ENCODE results near the gene ARAP2. TPM values are rescaled to one million over a fixed set of nuclear protein-coding genes. Genes with fewer than 3 reads are reported as not detected.

Gene ARAP2
- total RNA-seq, 1 experiment from 2014 or later = 0.32 TPM

DNA sequence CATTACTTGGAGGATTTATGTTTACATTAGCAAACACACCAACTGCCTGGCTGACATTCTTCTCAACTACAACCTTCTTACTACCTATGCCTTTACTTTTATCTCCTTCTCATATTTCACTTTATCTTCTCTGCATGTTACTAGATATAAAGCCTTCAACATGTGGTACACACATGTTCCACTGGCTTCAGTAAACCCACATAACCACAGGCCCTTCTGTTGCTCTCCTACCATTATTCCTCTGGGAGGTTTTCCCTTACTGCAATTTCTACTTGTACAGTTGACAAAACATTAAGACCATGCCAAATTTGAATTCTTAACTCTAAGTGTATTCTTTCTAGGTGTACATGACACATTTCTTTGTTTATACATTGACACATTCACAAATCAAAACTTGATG lies 133.1 kb downstream of the ARAP2 start:
- no peak for DNase-seq (ENCODE audit: low read depth)

DNA sequence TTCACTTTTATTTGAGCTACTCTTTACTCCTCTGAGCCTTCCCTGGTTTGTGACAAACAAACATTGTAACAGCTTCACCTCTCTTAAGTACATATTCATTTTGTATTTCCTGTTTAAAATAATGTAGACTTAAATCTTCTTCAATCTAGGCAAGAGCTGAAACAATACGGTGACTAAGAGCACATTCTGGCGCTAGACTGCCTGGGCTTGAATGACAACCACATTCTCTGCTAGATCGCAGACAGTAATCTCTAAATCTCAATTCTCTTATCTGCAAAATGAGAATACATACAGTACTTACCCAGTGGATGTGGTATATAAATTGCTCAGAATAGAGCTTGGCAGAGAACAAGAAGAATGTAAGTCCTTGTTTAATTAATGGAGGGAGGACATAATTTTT lies 144.8 kb downstream of the ARAP2 start:
- DNase-seq (ENCODE audit: low read depth) = peak; percentile 1

DNA sequence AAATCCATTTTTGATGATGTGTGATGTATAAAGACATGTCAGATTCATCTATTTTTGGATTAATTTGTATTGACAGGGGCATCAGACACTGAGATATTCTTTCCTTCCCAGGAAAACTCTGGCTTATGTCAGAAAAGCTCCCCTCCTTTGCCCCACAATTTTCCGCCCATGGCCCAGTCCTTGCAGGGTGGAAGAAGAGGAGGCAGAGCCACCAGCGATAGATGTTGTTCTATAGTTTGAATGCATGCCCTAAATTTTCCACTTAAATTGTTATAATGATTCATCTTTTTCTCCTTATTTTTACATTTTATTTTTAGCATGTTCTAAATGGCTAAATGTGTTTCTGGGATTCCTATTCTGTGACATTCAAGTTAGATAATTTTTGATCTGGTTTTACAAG lies 149.3 kb downstream of the ARAP2 start:
- no peak for DNase-seq (ENCODE audit: low read depth)

DNA sequence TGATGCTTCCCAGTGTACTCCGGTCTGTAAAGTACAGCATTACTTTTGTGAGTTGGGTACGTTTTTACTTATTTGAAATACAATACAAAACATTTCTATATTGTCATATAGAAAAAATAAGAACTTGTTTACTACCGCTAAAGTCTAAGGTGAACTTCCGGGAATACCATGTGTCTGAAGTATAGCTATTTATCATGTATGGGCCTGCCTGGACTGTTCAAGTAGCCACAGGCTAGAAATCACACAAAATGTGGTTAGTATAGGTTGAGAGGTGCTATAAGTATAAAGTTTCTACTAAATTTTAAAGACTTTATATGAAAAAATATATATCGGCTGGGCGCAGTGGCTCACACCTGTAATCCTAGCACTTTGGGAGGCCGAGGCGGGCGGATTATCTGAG lies 152.3 kb downstream of the ARAP2 start:
- DNase-seq (ENCODE audit: low read depth) = no peak

DNA sequence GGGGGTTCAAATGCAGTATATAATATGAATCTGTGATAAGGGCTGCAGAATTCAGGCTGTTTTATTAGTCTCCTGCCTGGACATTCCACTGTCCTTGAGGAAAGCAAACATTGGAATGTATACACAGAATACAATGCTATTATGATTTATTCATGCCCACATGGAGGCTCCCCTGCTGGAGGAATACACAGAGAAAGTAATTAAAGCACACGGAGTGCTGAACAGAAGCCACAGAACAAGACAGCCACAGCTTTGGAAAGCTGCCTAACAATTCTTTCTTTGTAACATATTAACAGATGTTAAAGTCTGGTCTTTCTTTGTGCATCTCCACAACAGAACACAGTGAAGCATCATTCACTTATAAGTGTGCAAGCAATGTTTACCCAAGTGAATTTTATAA lies 155.8 kb downstream of the ARAP2 start:
- no peak for DNase-seq (ENCODE audit: low read depth)

DNA sequence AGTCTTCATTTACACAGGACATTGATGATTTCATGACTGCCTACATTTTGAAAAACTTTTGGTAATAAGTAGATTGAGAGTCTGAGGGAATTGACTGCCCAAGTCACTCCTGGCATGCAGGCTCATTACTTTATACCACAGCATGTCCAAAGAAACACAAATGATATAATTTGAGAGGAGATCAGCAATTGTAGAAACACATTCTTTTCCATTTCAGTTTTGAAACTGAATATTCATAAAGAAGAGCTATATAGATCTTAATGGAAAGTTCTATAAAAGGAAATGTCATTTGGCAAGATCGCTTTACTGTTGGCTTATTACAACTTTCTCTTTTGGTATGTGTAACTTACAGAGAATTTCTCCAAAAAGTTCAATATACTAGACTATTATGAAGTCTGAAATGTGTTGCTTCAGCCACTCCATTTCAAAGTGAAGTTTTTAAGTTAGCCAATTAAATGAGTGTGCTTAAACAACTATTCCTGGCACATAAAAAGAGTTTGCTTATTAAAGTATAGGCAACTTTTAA lies 158.0 kb downstream of the ARAP2 start:
- DNase-seq (ENCODE audit: low read depth) = no peak

DNA sequence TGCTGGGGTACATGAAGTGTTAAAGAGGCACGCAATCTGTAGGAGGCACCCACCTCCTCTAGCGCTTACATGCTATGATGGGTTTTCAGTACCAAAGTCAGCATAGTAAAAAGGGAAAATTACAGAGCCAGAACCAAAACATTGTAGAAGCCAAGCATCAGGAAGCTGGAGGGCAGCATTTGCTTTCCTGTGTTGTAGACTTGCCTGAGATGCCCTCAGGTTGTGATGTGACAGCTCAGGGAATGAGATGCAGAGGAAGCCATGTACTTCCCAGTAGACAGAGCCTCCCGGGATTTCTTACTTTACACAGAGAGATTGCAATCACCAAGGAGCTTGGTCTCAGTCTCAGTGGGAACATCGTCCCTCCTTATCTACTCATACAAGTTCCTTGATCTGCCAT lies 161.5 kb downstream of the ARAP2 start:
- DNase-seq (ENCODE audit: low read depth) = no peak

DNA sequence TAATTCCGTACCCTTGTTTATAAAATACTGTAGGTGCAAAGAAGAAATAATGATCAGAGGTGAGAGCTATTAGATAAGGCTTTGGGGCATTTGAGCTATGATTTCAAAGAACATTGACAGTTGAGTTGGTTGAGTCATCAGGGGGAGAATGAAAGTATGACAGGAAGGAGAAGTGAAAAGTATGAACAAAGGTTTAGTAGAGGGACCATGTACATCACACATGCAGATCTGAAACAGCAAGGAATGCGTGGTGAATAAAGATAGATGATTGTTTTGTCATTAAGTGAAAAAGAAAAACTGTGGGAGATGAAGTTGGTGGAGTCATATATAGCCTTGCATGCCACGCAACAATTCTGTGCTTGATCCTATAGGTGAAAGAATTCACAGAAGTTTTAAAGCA lies 163.1 kb downstream of the ARAP2 start:
- DNase-seq (ENCODE audit: low read depth) = no peak

DNA sequence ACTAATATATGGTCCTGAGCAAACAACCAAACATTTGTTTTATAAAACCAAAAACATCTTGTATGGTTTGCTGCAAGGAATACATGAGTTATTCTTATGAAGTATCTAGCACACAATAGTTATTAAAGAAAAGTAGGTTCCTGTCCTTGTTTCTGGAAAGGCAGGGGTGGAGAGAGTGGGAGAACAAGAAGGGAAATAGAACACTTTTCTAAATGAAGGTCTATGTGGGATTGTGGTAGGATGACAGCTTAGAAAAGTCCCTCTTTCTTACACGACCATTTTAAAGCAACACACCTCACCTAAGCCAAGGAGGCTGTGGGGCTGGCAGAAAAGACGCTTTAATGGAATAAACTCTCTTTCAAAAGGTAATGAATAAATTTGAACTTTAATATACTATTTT lies 164.6 kb downstream of the ARAP2 start:
- DNase-seq (ENCODE audit: low read depth) = no peak

DNA sequence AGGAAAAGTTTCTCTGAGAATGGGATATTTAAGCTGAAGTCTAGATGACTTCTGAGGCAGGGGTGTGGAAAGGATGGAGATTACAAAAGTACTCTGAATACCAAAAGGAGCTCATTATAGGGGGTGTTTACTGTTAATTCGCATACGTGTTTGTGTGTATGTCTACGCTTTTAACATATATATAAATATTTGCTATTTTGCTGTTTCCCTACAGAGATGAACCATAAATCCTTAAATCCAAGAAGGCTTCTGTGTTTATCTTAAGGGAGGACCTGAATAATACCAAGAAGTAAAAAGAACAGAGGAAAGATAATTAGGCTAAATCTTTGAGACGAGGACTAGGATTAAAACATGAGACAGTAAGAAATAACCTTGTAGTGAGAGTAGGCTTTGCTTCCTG lies 166.0 kb downstream of the ARAP2 start:
- no peak for DNase-seq (ENCODE audit: low read depth)

DNA sequence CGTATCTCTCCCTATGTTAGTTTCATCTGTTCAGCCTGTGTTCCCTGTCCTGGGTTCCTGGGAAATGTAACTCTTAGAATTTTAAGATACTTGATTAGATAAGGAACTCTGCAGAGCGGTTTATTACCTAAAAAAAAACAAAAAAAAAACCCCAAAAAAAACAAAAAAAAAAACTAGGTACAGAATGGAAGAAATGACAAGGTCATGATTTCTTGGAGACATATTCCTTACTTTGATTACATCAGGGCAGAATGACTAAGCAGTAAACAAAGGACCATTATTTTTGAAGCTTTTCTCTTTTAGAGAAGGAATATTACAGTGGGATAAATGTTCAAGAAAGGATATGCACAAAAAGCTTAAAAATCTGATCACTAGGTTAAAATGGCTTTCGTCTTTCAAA lies 171.8 kb downstream of the ARAP2 start:
- DNase-seq (ENCODE audit: low read depth) = no peak

DNA sequence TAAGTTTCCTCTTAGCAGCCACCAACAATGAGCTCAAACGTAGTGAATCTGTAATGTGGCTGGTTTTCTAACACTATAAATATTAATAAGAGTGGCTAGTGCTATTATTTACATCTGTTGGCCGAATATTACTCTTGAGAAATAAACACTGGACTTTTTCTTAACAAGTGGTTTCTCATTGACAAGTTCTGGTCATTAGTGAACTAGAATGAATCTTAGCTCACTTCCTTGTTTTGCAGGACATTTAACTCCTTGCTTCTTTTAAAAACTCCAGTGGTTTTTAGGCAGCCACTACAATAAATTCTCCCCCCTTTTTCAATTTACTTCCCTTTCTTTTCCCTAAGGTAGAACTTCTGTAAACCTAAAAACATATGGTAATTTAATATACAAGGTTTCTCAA lies 177.2 kb downstream of the ARAP2 start:
- no peak for DNase-seq (ENCODE audit: low read depth)

DNA sequence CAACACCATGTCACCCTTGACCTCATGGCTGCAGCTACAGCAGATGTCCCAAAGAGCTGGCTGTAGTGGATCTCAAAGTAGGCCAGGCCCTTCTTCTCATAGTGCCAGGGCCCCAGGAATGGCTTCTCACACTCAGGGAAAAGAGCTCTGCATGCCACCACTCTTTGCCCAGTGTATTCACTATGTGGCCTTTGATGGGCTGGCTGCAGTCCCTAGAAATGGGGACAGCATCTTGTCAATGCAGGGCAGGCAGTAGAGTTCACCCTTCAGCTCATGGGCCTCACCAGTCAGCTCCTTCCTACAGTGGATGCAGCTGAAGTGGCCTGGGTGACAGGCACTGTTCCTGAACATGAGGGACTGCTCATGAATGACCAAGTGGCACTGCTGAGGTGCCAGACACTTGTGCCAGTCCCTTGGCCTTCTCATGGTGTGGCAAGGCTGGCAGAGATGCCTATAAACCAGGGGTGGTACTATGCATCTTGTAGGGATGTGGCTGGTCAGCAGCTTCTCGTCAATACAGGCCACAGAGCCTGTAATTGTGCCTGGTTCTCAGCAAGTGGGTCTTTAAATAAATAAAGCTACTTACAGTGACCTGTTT lies 178.9 kb downstream of the ARAP2 start:
- no peak for DNase-seq (ENCODE audit: low read depth)

DNA sequence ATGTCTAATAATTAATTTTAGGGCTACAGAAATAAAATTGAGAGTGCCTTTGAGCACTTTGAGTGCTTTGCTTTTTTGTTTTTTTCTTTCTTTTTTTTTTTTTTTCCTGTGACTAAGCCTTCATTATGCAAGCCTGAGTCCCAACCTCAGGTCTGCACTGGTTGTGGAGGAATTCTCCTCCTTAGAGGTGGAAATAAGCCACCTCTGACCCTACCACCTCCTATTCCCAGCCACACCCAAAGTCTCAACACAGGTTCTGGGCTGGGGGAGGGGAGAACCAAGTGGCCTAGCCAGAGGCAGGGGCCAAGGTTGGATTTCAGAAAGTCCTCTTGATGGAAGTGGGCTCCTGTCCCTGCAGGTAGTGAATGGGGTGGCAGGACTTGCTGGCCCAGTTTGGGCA lies 180.2 kb downstream of the ARAP2 start:
- no peak for DNase-seq (ENCODE audit: low read depth)

DNA sequence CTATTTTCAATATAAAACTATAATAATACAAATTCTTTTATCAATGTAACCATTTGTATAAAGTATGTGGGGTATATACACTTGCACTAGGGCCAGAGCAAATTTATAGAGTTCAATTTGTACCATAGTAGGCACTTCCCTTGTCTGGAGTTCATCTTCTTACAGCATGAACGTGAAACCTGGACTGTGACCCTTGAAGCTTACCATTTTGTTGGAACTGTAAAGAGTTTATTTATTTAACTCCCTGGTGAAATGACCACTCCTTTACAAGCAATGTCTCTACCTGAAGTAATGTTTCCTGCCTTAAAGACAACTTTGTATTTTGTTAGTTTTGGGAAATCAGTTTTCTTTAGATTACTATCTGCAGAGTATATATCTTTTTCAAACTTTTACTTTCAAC lies 188.2 kb downstream of the ARAP2 start:
- no peak for DNase-seq (ENCODE audit: low read depth)

DNA sequence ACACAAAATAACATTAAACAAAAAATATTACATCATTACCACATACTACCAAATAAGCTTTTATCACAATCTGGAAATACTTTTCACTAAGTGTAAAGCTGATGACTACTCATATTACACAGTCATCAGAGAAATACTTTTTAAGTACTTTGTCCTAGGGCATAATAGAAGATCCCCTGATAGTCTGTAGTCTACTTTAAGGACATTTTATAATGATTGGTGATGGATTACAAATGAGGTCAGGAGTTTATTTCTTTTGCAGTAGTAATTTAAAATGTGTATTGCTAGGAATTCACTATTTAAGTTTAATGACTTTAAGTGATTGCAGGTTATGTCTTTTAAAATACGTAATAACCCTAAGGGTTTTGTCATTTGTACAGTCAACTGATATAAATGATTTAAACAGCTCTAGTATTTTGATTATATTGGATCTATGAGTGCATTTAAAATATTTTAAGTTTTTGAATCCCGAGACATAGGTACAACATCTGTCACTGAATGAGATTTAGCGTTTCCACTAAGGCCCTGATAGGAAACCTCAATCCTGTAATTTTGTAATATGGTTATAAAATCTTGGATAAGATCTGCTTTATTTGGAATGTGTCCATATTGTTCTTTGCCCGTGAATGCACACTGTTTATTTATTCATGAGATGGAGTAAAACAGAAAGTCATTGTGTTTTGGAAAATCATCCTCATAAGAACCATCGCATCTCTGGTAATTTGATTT lies 189.5 kb downstream of the ARAP2 start:
- peak; percentile 40 for DNase-seq (ENCODE audit: low read depth)

DNA sequence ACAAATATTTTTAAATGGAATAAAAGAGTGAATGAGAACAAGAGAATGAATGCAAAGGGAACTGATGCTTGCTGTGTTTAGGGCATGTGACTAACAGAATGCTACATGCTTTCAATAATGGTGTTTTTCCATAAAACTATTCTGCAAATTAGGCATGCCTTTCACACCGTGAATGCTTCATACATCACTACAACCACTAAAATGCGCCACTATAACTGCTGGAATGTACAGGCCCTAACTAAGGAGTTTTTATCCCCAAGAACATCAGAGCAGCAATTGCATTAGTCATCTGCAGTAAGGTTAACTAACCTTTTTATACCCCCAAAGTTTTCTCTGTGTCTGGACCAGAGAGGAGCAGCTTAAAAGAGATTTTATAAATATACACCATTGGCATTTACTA lies 190.4 kb downstream of the ARAP2 start:
- DNase-seq (ENCODE audit: low read depth) = peak; percentile 33

DNA sequence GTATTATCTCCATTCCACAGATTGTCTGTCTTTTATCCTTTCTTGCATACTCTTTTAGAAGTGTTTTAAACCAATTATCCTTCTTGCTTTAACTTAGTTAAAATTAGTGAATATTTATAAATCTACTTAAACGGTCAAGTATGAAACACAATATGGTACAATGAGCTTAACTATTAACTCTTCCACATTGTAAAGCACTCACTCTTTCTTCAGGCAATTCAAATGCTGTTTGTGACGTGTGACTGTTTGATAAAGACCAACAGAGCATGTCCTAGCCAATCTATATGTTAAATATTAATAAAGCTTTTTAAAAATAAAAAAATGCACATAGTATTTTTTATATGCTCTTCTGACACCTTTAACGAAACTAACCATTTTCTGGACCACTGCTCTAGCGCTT lies 192.7 kb downstream of the ARAP2 start:
- DNase-seq (ENCODE audit: low read depth) = no peak

DNA sequence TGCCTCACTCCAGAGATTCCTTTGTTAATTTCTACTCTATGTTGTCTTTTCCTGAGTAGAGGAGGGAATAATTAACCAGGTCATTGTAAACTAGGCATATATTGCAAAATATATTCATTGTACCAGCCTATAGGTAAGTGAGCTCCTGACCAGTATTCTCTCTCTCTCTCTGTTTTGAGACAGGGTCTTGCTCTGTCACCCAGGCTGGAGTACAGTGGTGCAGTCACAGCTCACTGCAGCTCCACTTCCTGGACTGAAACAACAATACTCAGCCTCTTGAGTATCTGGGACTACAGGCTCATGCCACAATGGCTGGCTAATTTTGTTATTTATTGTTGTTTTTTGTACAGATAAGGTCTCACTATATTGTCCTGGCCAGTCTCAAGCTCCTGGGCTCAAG lies 198.3 kb downstream of the ARAP2 start:
- no peak for DNase-seq (ENCODE audit: low read depth)

DNA sequence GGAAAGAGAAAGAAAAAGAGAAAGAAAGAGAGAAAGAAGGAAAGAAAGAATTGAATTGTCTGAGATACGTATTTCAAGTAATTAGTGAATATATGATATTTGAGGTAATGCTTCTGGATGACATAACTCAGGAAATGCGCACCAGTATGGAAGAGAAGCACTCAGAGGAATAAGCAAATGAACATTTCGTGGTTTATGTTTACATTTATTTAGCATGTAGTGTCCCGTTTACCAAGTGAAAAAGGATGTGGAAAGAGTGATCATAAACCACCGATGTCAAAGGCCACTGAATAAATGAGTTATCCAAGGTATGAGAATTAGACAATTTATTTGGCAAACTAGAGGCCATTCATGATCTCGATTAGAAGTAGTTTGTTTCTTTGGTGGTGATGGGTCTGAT lies 200.4 kb downstream of the ARAP2 start:
- DNase-seq (ENCODE audit: low read depth) = peak; percentile 46

DNA sequence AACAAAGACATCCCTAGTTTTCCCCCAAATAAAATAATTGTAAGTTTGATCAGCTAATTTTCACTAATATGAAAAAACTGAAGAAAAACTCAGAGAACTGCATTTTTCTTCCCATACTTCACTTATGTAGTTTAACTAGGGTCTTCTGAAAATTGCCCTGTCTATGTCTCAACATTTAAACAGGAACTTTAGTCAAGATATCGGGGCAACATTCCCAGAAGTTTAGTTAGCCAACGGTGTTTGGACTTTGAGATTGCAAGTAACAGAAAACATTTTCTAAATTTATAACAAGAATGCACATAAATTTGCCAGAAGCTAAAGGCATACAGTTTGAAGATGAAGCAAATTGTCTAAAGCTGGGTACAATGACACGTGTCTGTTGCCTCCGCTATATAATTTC lies 201.1 kb downstream of the ARAP2 start:
- no peak for DNase-seq (ENCODE audit: low read depth)

DNA sequence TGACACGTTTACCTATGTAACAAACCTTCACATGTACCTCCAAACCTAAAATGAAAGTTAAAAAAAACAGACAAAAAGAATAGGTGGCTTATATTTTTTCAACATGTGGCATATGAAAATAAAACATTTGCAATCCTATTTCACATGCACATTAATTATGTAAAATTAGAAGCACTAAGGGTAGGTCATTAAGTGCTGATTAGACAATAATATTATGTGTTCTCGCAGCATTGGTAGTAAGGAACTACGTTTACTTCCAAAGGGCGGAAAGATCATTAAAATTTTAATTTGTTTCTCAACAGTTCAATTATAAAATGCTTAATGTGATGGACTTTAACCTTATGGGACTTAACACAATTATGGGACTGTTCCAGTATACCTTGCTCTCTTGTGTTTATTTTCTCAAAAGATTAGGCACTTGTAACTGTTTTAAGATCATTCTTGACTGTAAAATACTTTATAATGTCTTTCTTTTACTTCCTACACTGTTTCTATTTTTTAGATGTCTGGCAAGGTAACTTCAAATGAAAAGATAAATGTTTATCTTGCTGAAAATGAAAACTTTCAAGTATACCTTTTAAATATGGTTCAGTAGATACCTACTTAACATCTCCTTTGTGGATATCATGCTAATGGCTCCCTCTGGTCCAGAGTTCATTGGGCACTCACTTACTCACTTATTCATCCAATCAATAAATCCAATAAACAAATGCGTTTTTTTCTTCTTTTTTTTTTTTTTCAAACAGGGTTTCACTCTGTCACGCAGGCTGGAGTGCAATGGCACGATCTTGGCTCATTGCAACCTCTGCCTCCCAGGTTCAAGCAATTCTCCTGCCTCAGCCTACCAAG lies 202.0 kb downstream of the ARAP2 start:
- DNase-seq (ENCODE audit: low read depth) = no peak

DNA sequence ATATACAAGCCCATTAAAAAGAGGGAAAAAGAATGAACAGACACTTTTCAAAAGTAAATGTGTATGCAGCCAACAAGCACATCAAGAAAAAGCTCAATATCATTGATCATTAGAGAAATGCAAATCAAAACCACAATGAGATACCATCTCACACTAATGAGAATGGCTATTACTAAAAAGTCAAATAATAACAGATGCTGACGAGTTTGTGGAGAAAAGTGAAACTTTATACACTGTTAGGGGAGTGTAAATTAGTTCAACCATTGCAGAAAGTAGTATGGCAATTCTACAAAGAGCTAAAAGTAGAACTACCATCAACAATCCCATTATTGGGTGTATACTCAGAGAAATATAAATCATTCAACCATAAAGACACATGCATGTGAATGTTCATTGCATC lies 203.0 kb downstream of the ARAP2 start:
- DNase-seq (ENCODE audit: low read depth) = no peak
